Measurements from ENCODE around the gene PIK3AP1. TPM values are rescaled to one million over a fixed set of nuclear protein-coding genes. Genes with fewer than 3 reads are reported as not detected.

The PIK3AP1 gene
- total and polyA plus RNA-seq, 4 donors: 2.1 to 8.7 (median 4.1) TPM

DNA sequence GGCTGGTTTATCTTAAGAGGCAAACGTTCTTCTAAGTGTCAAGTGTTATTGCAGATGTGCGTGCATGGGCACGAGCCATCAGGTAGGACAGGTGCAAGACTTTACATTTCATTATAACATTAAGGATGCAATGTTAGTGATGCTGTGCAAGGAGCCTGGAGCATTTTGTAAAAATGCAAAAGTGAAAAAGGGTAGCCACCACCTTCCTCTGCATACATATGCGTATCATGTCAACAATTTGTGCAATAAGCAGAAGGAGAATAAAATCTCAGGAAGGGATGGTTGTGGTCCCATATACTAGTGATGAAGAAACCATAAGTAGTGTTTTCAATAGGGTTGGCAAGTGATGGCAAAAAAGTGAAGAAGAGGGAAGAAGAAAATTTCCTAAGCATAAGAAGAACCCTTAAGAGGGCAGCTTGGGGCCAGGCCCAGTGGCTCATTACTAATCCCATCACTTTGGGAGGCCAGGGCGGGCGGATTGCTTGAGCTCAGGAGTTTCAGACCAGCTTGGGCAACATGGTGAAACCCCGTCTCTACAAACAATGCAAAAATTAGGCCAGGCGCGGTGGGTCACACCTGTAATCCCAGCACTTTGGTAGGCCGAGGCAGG, 7.5 kb downstream of the PIK3AP1 start:
- Histone ChIP-seq H3K4me1 (ENCODE audit: control insufficient read depth, insufficient read depth, low read length) (no peaks in the 10 kb centered on the region), H3K9me3 (ENCODE audit: control insufficient read depth, insufficient read depth, low read length) (no peaks in the 10 kb centered on the region), H3K27me3 (ENCODE audit: control insufficient read depth, insufficient read depth, low read length) (no peaks in the 10 kb centered on the region), H3K36me3 (ENCODE audit: control insufficient read depth, insufficient read depth, low read length) (no peaks in the 10 kb centered on the region), H3K4me3 (ENCODE audit: low read depth, low read length) (no peak overlapping the region), H3K27ac (ENCODE audit: low read depth, low read length) (no peak overlapping the region)
- no peak for DNase-seq (ENCODE audit: low read depth in 4 of 6, low spot score in 6 of 6)
- 97% methylated on average over 6 of the region's 10 CpGs for WGBS (ENCODE audit: insufficient coverage)

DNA sequence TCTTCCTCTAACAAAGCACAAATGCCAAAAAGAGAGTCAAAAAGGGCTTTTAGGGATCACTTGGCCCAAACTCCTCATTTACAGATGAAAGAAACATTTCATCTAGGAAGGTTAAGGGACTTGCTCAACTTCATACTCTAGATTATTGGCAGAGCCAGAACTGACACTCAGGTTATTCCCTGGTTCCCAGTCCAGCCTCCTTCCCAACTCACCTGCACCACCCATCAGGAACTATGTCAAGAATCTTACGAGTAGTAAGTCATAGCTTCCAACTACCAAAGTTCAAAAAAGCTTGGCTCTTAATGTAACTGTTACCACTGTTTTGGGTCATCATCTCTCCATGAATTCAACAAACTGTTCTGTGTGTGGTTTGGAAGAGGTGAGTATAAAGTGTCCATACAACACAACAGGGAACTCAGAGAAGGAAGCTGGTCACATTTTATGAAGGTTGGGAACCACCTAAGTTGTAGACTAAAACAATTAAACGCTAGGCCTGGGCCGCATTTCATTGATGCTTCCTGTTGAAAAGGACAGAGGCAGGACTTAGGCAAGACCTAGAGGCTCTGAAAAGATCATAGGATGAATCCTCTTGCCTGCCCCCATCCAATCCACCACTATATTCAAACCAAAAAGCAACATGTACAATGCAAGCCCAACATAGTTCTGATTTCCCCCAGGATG, 9.1 kb downstream of the PIK3AP1 start:
- 79% methylated on average over 2 of the region's 3 CpGs for WGBS (ENCODE audit: insufficient coverage)

GRCh38 chr10:96709525-96709924, 10.8 kb downstream of the PIK3AP1 start:
- Histone ChIP-seq H3K9me3 (ENCODE audit: control insufficient read depth, insufficient read depth, low read length) (no peaks in the 10 kb centered on the region), H3K4me3 (ENCODE audit: low read depth, low read length) (no peak overlapping the region), H3K36me3 (ENCODE audit: control insufficient read depth, insufficient read depth, low read length) (no peaks in the 10 kb centered on the region), H3K27me3 (ENCODE audit: control insufficient read depth, insufficient read depth, low read length) (no peaks in the 10 kb centered on the region), H3K27ac (ENCODE audit: low read depth, low read length) (no peak overlapping the region), H3K4me1 (ENCODE audit: control insufficient read depth, insufficient read depth, low read length) (no peaks in the 10 kb centered on the region)
- no peak for DNase-seq (ENCODE audit: low read depth in 4 of 6, low spot score in 6 of 6)
- 91% methylated on average over 16 of the region's 19 CpGs for WGBS (ENCODE audit: insufficient coverage)

More for the DNA sequence above, 9.1 kb downstream of the PIK3AP1 start:
- Histone ChIP-seq H3K27ac (ENCODE audit: low read depth, low read length) (no peak overlapping the region), H3K9me3 (ENCODE audit: control insufficient read depth, insufficient read depth, low read length) (no peaks in the 10 kb centered on the region), H3K4me1 (ENCODE audit: control insufficient read depth, insufficient read depth, low read length) (no peaks in the 10 kb centered on the region), H3K4me3 (ENCODE audit: low read depth, low read length) (no peak overlapping the region), H3K36me3 (ENCODE audit: control insufficient read depth, insufficient read depth, low read length) (no peaks in the 10 kb centered on the region), H3K27me3 (ENCODE audit: control insufficient read depth, insufficient read depth, low read length) (no peaks in the 10 kb centered on the region)
- DNase-seq (ENCODE audit: low read depth in 4 of 6, low spot score in 6 of 6): no peak

DNA sequence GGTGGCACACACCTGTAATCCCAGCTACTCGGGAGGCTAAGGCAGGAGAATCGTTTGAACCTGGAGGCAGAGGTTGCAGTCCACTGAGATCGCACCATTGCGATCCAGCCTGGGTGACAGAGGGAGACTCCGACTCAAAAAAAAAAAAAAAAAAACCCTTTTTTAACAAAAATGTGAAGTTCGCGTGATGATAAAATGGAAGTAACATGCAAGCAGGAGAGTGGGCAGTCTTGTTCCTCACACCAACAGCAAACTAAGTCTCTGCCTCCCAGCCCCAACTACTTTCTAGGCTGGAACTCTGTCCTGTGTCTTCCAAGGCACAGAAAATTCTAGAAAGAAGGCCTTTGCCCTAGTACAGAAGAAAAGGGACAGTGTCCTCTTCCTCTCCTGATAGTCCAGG, 11.3 kb downstream of the PIK3AP1 start:
- Histone ChIP-seq H3K27ac (ENCODE audit: low read depth, low read length) (no peak overlapping the region), H3K4me3 (ENCODE audit: low read depth, low read length) (no peak overlapping the region), H3K9me3 (ENCODE audit: control insufficient read depth, insufficient read depth, low read length) (no peaks in the 10 kb centered on the region), H3K27me3 (ENCODE audit: control insufficient read depth, insufficient read depth, low read length) (no peaks in the 10 kb centered on the region), H3K4me1 (ENCODE audit: control insufficient read depth, insufficient read depth, low read length) (no peaks in the 10 kb centered on the region), H3K36me3 (ENCODE audit: control insufficient read depth, insufficient read depth, low read length) (no peaks in the 10 kb centered on the region)
- WGBS (ENCODE audit: insufficient coverage): no CpG with 5 or more reads among the region's 7 CpGs
- no peak for DNase-seq (ENCODE audit: low read depth in 4 of 6, low spot score in 6 of 6)

DNA sequence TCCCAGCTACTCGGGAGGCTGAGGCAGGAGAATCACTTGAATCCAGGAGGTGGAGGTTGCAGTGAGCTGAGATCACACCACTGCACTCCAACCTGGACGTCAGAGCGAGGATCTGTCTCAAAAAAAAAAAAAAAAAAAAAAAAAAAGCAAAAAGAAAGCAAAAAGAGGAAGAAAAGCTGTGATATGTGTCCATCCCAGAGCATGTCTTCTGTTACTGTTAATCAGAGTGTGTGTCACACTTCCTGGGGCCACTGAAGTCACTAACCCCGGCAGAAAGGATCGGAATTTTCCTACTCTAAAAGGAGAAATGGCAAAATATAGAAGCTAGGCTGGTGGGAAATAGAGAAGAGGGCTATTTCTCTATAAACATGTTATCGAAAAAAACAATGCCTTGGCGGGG, 11.9 kb downstream of the PIK3AP1 start:
- no peak overlapping the region for H3K27ac ChIP-seq (ENCODE audit: low read depth, low read length)
- no peaks in the 10 kb centered on the region for H3K36me3 ChIP-seq (ENCODE audit: control insufficient read depth, insufficient read depth, low read length)
- H3K4me3 ChIP-seq (ENCODE audit: low read depth, low read length): no peak overlapping the region
- no peaks in the 10 kb centered on the region for H3K9me3 ChIP-seq (ENCODE audit: control insufficient read depth, insufficient read depth, low read length)
- no peak for DNase-seq (ENCODE audit: low read depth in 4 of 6, low spot score in 6 of 6)
- H3K4me1 ChIP-seq (ENCODE audit: control insufficient read depth, insufficient read depth, low read length): no peaks in the 10 kb centered on the region
- no peaks in the 10 kb centered on the region for H3K27me3 ChIP-seq (ENCODE audit: control insufficient read depth, insufficient read depth, low read length)
- WGBS (ENCODE audit: insufficient coverage): 93% methylated on average over 3 of the region's 7 CpGs

- 83% methylated on average over 1 of the region's 1 CpG for WGBS (ENCODE audit: insufficient coverage)
- H3K36me3 ChIP-seq (ENCODE audit: control insufficient read depth, insufficient read depth, low read length): no peaks in the 10 kb centered on the region
- no peak overlapping the region for H3K4me3 ChIP-seq (ENCODE audit: low read depth, low read length)
- H3K27ac ChIP-seq (ENCODE audit: low read depth, low read length): no peak overlapping the region
- no peaks in the 10 kb centered on the region for H3K27me3 ChIP-seq (ENCODE audit: control insufficient read depth, insufficient read depth, low read length)
- no peak for DNase-seq (ENCODE audit: low read depth in 4 of 6, low spot score in 6 of 6)
- no peaks in the 10 kb centered on the region for H3K9me3 ChIP-seq (ENCODE audit: control insufficient read depth, insufficient read depth, low read length)
- H3K4me1 ChIP-seq (ENCODE audit: control insufficient read depth, insufficient read depth, low read length): no peaks in the 10 kb centered on the region
These were observed 13.9 kb downstream of the PIK3AP1 start for GRCh38 chr10:96706331-96706853.

DNA sequence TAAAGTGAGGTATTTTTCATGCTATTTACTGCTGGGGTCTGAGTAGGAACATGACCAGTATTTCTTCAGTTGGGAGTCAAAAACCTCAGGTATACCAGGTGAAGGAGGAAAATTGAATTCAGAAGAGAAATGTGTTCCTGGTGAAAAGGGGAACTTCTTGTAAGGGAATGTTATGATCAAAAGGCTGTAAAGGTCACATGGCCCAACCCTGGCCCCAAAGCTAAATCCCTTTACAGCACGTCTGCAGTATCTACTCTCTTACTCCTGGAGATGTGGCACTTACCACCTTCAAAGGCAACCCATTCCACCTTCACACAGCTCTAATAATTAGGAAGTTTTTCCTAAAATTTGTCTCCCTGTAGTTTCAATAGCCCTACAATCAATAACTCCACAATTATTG, 15.2 kb downstream of the PIK3AP1 start:
- no CpG with 5 or more reads among the region's 1 CpG for WGBS (ENCODE audit: insufficient coverage)

GRCh38 chr10:96704563-96704962, 15.8 kb downstream of the PIK3AP1 start:
- Histone ChIP-seq H3K36me3 (ENCODE audit: control insufficient read depth, insufficient read depth, low read length) (no peaks in the 10 kb centered on the region), H3K27ac (ENCODE audit: low read depth, low read length) (no peak overlapping the region), H3K4me3 (ENCODE audit: low read depth, low read length) (no peak overlapping the region), H3K4me1 (ENCODE audit: control insufficient read depth, insufficient read depth, low read length) (no peaks in the 10 kb centered on the region), H3K9me3 (ENCODE audit: control insufficient read depth, insufficient read depth, low read length) (no peaks in the 10 kb centered on the region), H3K27me3 (ENCODE audit: control insufficient read depth, insufficient read depth, low read length) (no peaks in the 10 kb centered on the region)
- WGBS (ENCODE audit: insufficient coverage): no CpG with 5 or more reads among the region's 4 CpGs
- DNase-seq (ENCODE audit: low read depth in 4 of 6, low spot score in 6 of 6): no peak

More for the DNA sequence above, 15.2 kb downstream of the PIK3AP1 start:
- Histone ChIP-seq H3K4me1 (ENCODE audit: control insufficient read depth, insufficient read depth, low read length) (no peaks in the 10 kb centered on the region), H3K36me3 (ENCODE audit: control insufficient read depth, insufficient read depth, low read length) (no peaks in the 10 kb centered on the region), H3K9me3 (ENCODE audit: control insufficient read depth, insufficient read depth, low read length) (no peaks in the 10 kb centered on the region), H3K4me3 (ENCODE audit: low read depth, low read length) (no peak overlapping the region), H3K27me3 (ENCODE audit: control insufficient read depth, insufficient read depth, low read length) (no peaks in the 10 kb centered on the region), H3K27ac (ENCODE audit: low read depth, low read length) (no peak overlapping the region)
- DNase-seq (ENCODE audit: low read depth in 4 of 6, low spot score in 6 of 6): no peak

DNA sequence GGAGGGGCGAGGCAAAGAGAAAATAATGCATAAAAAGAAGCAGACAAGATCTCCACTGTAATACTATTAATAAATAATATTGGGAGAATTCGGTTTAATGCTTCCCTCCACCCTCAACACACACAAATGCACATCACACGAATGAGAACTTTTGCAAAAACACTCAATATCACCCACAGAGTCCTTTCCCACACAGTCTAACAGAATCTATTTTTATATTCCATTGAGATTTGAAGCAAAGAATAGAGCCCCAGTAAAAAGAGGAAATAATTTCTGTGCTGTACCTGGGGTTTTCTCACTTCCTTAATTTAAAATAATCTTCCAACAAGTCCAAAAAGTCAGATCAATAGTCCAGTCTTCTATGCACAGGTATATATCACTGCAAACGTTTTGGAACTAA, 17.0 kb downstream of the PIK3AP1 start:
- Histone ChIP-seq H3K4me1 (ENCODE audit: control insufficient read depth, insufficient read depth, low read length) (no peaks in the 10 kb centered on the region), H3K27me3 (ENCODE audit: control insufficient read depth, insufficient read depth, low read length) (no peaks in the 10 kb centered on the region), H3K36me3 (ENCODE audit: control insufficient read depth, insufficient read depth, low read length) (no peaks in the 10 kb centered on the region), H3K27ac (ENCODE audit: low read depth, low read length) (no peak overlapping the region), H3K9me3 (ENCODE audit: control insufficient read depth, insufficient read depth, low read length) (no peaks in the 10 kb centered on the region), H3K4me3 (ENCODE audit: low read depth, low read length) (no peak overlapping the region)
- DNase-seq (ENCODE audit: low read depth in 4 of 6, low spot score in 6 of 6): no peak
- no CpG with 5 or more reads among the region's 4 CpGs for WGBS (ENCODE audit: insufficient coverage)

DNA sequence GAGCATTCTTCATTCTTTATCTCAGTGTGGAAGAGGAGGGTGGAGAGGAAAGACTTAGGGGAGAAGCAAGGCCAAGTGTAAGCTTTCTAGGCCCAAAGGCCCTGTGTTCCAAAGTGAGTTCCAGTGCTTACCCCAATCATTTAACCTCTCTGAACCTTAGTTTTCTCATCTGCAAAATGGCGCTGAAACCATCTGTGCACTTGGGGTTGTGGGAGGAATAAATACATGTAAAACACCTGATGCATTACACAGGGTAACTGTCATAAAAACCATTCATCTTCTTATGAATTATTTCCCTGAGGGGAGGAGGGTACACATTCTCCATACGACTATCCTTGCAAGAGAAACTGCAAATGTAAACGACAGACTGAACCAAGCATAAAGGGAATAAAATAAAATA, 19.0 kb downstream of the PIK3AP1 start:
- no peak overlapping the region for H3K4me3 ChIP-seq (ENCODE audit: low read depth, low read length)
- H3K36me3 ChIP-seq (ENCODE audit: control insufficient read depth, insufficient read depth, low read length): no peaks in the 10 kb centered on the region
- no peaks in the 10 kb centered on the region for H3K9me3 ChIP-seq (ENCODE audit: control insufficient read depth, insufficient read depth, low read length)
- H3K4me1 ChIP-seq (ENCODE audit: control insufficient read depth, insufficient read depth, low read length): no peaks in the 10 kb centered on the region
- no peak for DNase-seq (ENCODE audit: low read depth in 4 of 6, low spot score in 6 of 6)
- no CpG with 5 or more reads among the region's 3 CpGs for WGBS (ENCODE audit: insufficient coverage)
- no peaks in the 10 kb centered on the region for H3K27me3 ChIP-seq (ENCODE audit: control insufficient read depth, insufficient read depth, low read length)
- H3K27ac ChIP-seq (ENCODE audit: low read depth, low read length): no peak overlapping the region
